WI38 (cell line): ENCODE measurements around the gene ZNF341.
"Not testable (repeated sequence)": the region's sequence is repeated elsewhere in the genome, so short reads cannot be mapped to it uniquely, and the experiment has no call there.

ENCODE experiments used
- H3K4me3 ChIP-seq: 2 replicates; pipeline ENCODE4 v1.5.1; 2011; ENCODE audit warnings: low read depth, mild to moderate bottlenecking, control low read depth, low read length
- TF ChIP-seq, protein P1 (sequence below): IDR thresholded peaks from 2 replicates; pipeline ENCODE4 v1.5.1; 2012; ENCODE audit warnings: low read depth, mild to moderate bottlenecking, control low read depth, low read length

The ZNF341 gene

DNA sequence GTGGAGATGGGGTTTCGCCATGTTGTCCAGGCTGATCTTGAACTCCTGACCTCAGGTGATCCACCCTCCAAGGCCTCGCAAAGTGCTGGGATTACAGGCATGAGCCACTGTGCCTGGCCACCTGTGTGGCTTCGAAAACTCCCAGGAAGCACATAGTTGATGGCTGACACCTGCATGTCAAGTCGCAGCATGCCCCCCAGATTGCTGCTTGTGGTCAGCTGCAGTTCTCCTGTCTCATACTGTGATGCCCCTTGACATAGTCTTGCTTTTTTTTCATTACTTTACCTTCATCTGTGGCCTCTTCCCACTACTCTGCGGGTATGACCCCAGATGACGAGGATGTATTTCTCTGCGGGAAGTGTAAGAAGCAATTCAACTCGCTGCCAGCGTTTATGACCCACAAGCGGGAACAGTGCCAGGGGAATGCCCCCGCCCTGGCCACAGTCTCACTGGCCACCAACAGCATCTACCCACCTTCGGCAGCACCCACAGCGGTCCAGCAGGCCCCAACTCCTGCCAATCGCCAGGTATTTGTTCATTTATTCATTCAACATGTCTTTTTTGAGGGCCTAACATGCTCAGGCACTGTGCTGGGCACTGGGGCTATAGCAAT is 13.1 kb downstream of the ZNF341 start:
- no peak overlapping the region for H3K4me3 ChIP-seq
- TF ChIP-seq, protein P1, sequence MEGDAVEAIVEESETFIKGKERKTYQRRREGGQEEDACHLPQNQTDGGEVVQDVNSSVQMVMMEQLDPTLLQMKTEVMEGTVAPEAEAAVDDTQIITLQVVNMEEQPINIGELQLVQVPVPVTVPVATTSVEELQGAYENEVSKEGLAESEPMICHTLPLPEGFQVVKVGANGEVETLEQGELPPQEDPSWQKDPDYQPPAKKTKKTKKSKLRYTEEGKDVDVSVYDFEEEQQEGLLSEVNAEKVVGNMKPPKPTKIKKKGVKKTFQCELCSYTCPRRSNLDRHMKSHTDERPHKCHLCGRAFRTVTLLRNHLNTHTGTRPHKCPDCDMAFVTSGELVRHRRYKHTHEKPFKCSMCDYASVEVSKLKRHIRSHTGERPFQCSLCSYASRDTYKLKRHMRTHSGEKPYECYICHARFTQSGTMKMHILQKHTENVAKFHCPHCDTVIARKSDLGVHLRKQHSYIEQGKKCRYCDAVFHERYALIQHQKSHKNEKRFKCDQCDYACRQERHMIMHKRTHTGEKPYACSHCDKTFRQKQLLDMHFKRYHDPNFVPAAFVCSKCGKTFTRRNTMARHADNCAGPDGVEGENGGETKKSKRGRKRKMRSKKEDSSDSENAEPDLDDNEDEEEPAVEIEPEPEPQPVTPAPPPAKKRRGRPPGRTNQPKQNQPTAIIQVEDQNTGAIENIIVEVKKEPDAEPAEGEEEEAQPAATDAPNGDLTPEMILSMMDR = no peak

DNA sequence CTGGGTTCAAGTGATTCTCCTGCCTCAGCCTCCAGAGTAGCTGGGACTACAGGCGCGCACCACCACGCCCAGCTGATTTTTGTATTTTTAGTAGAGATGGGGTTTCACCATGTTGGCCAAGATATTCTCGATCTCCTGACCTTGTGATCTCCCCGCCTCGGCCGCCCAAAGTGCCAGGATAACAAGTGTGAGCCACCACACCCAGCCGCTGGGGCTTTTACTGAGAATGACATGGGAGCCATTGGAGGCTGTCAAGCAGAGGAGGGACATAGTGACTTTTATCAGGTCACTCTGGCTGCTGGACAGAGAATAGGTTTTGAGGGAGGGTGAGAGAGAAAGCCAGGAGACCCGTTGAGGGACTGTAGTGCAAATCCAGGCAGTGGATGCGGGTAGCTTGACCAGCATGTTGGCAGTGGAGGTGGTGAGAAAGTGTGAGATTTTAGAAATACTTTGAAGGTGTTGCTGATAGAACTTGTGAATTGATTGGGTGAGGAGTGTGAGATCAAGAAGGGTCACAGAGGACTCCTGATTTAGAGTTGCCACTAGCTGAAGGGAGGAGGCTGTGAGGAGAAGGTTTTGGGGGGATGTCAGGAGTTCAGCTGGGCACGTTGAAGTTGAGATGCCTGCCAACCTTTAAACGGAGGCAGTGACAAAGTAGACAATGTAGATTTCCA is 14.7 kb downstream of the ZNF341 start:
- no peak overlapping the region for H3K4me3 ChIP-seq
- TF ChIP-seq, protein P1 = no peak

DNA sequence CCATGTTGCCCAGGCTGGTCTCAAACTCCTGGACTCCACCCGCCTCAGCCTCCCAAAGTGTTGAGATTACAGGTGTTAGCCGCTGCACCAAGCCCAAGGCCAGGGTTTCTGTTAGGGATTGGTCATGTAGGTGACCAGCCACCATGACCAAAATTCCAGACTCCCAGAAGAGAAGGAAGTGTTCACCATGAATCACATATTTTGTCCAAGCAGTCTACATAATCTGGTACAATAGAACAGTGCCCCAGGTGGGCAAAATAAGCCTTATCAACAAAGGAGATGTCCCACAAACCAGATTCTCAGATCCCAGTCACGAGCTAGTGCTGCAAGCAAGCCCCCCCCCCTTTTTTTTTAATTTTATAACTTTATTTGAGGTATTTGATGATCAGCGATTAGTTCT is 20.0 kb downstream of the ZNF341 start:
- TF ChIP-seq, protein P1 = no peak
- no peak overlapping the region for H3K4me3 ChIP-seq

DNA sequence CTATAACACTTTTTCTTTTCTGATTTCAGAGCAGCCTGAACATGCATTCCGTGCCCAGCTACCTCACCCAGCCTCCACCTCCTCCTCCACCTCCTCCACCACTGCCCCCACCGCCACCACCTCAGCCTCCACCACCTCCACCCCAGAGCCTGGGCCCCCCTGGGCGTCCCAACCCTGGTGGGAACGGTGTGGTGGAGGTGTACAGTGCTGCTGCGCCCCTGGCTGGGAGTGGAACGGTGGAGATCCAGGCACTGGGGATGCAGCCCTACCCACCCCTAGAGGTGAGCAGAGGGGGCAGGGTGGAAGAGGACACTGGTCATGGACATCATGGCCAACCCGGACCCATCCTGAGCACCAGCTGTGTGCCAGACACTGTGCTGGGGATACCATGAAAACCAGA is 21.3 kb downstream of the ZNF341 start:
- TF ChIP-seq, protein P1 = no peak

DNA sequence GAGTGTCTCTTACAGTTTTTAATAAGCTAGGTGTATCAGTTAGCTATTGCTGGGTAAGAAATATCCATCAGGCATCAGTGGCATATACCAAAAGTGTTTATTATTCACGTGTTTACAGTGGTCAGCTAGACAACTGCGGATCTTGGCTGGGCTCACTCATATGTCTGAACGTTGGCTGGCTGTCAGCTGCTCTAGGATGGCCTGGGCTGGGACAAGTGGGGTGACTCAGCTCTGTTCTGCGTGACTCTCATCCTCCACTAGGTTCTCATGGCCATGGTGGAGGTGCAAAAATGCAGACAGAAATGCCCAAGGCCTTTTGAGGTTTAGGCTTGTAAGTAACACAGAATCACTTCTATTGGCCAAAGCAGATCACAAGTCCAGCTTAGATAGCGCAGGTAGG is 22.0 kb downstream of the ZNF341 start:
- H3K4me3 ChIP-seq = no peak overlapping the region
- TF ChIP-seq, protein P1 = no peak

More for the DNA sequence above, 21.3 kb downstream of the ZNF341 start:
- H3K4me3 ChIP-seq = no peak overlapping the region

DNA sequence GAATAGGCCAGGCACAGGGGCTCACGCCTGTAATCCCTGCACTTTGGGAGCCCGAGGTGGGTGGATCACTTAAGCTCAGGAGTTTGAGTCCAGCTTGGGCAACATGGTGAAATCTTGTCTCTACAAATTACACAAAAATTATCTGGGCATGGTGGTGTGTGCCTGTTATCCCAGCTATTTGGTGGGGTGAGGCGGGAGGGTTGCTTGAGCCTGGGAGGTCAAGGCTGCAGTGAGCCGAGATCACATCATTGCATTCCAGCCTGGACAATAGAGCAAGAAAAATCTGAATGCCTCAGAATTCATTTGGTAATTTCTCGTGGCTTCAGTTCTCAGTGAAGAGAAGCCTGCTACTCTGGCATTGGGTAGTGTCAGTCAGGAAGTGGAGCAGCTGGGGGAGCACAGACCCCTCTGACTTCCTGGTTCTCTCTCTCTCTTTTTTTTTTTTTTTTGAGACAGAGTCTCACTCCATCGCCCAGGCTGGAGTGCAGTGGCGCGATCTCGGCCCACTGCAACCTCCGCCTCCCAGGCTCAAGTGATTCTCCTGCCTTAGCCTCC is 24.2 kb downstream of the ZNF341 start:
- not testable (repeated sequence) for H3K4me3 ChIP-seq

DNA sequence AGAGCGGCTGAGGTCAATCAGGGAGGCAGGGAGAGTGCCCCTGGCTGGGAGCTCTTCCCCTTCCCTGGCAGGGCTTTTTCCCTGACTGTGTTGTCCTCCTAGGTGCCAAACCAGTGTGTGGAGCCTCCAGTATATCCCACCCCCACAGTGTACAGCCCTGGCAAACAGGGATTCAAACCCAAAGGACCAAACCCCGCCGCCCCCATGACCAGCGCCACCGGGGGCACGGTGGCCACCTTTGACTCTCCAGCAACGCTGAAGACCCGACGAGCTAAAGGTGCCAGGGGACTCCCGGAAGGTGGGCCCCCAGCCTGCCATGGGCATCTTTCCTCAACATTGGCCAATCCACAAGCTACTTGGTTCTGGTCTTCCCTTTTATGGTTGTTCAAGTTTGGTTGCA is 25.2 kb downstream of the ZNF341 start:
- TF ChIP-seq, protein P1 = no peak
- no peak overlapping the region for H3K4me3 ChIP-seq
